ENCODE results near the gene NCOA5.
A peak's percentile ranks its signal among the peaks of the same experiment; 100 is the strongest.

NCOA5 gene

DNA sequence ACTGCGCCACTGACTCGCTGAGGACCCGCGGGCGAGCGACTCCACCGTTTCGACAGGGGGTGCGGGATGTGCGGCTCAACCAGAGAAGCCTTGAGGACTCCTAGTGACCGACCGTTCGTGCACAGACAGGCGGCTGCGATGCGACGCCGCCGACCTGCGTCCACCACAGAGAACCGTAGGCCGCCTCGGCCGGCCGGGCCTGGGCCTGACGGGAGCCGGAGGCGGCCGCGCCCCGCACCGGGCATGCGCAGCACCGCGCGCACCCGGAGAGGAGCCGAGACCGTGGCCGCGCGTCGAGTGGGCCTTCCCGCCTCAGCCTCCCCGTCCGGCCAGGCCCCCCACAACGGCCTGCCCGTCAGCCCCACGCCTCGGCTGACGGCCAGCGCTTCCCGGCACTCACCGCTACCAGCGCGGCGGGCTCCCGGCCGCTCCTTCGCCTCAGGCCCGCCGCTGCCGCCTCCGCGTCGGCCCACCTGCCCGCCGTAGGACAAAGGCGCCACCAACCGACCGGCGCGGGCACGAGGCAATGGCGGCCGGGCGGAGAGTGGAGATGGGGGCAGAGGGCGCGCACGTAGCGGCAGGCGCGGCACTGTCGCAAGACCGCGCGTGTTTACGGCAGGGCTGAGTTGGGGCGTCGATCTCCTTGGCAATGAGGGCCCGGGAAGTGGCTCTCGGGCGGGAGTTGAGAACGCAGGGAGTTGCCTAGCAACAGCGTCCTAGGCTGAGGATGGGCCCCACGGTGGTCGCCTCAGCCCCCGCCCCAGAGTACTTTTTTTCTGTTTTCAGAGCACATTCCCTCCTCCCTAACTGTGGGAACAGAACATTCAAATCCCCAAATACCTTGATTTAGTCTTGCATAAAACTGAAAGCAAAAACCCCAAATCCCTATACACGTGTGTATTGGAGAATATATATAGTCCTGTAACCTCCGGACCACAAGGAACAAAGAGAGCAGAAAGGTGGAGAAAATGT is at the start of gene NCOA5:
TSS of gene NCOA5 (minus strand) at position 546 of the 972 bp plus-strand sequence. CDS start 10,538 bp downstream, outside the sequence.
- DNase-seq (ENCODE audit: low read depth in 2 of 2), result peak; percentile 89 to 91

DNA sequence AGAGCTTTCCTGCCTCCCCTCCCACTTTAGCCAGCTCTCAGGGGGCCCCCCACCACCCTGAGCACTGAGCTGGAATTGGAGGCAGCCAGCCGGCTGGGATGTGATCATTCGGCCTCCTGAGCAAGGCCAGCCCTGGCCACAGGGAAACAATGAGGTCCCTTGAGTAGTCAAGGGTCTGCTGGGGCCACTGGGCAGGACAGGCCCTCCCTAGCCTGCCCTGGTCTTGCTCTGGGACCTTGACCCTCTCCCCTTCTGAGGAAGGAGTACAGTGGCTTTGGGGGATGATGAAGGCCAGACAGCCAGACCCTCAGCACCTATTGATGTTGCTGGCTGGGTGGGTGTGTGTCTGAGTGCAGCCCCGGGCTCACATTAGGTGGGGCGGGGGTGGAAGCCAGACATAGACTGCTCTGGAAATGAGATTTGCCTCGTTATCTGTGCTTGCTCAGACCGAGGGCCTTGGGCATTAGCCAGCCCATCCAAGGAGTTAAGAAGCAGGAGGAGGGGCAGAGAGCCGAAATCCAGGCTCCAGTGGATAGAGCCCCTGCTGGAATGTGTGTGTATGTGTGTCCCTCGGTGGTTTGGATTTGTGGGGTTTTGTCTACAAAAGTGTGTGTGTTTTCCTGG is 49.6 kb upstream of the NCOA5 start:
- no peak for DNase-seq (ENCODE audit: low read depth in 2 of 2)

DNA sequence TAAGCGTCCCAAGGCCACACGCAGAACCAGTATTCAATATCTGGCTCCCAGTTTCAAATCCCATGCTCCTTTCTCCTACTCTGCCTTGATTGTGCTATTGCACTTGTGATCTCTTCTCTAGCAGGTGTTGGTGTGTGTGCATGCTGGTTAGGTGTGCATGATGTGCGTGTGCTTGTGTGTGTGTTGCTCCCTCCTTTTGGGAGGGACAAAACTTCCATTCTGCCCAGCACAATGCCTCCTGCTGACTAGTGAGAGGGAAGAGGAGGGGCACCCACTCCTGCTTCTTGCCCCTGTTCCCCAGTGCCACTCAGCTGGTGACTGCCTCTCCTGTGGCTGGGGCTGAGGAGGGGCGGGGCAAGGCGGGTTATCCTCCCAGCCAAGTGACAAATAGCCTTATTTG is 48.1 kb upstream of the NCOA5 start:
- DNase-seq (ENCODE audit: low read depth in 2 of 2), result no peak

DNA sequence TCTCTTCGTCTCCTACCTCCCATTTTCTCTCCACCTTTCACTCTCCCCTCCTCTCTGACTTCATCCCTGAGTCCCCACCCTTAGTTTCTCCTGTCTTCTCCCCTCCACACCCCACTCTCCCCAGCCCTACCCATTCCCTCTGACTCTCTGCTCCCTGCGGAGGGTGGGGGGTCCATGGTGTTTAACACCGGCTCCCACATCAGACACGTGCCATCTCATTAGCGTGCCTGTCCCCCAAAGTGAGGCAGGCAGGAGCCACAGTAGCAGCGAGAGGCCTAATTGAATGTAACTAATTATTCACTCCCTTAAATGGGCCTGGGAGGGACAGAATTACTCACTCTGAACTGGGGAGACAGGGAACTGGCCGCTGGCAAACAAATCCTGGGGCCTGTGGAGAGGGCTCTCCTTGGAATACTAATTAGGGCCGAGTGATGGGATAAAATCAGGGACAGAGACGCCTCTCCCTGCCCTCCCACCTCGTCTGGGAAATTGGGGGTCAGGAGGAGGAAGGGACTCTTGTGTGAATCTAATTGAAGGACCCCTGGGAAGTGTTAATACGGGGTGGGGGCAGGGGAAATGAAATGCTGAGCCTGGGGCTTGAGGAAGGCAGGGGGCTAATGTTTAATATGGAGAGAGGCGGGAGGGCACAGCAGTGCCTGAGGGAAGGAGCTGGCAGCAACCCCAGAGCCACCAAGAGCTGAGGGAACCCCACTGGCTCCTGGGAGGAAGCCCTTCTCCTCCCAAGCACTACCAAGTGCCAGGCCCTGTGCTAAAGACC is 46.3 kb upstream of the NCOA5 start:
- no peak for DNase-seq (ENCODE audit: low read depth in 2 of 2)

DNA sequence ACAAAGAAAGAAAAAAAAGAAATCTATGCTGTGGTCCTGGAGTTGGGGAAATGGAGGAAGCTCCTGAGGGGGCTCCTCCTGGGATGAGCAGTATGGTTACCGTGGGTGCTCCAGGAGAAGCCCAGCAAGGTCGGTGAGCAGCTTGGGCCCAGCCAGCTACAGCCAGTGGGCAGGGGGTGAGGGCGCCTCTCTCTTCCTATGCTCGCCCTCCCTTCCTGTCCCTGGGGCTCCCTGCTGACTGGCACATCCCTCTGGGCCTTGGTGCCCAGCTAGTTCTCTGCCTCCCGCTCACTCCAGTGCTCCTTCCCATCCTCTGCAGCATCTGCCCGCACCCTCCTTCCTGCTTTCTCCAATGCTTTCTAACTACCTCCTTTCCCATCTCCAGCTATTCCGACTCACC is 45.0 kb upstream of the NCOA5 start:
- DNase-seq (ENCODE audit: low read depth in 2 of 2), result no peak

DNA sequence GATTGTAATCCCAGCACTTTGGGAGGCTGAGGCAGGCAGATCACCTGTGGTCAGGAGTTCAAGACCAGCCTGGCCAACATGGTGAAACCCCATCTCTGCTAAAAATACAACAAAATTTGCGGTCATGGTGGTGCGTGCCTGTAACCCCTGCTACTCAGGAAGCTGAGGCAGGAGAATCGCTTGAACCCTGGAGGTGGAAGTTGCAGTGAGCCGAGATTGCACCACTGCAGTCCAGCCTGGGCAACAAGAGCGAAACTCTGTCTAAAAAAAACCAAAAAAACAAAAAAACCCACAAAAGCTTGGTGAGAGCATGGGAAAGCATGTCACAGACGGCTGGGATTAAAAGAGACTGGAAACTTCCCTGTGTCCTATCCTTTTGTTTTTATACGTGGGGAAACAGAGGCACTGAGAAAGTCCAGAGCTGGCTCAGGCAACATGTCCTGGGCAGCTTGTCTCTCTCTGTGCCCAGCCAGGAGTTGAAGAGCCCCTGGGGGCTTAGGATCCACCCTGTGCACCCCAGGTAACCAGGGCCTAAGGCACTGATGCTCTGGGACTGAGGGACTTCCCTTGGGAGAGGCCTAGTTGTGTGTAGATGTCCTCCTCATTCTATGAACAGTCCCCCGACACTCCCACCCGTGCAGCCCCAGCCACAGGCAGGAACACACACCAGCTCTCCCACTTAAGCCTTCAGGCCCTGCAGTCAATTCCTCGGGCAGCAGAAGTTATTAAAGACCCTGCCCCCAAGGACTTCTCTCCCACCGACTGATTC is 44.3 kb upstream of the NCOA5 start:
- no peak for DNase-seq (ENCODE audit: low read depth in 2 of 2)

DNA sequence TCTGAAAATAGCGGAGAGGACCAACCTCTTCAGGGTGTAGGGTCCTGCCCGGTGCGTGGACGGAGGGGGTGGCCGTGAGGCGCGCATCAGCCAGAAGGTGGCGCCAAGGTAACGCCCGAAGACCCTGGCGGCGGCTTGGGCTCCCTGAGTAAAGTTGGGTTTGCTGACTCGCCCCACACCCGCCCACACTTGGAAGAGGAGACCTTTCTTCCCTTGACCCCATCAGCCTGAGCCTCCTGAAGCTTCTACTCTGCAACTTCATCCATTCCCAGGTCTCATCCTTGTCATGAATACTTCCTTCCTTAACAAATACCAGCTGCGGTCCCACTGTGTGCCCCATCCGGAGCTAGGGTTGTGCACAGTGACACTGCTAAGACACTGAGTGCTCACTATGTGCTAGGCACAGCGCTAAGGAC is 43.0 kb upstream of the NCOA5 start:
- DNase-seq (ENCODE audit: low read depth in 2 of 2), result peak; percentile 14 to 26

DNA sequence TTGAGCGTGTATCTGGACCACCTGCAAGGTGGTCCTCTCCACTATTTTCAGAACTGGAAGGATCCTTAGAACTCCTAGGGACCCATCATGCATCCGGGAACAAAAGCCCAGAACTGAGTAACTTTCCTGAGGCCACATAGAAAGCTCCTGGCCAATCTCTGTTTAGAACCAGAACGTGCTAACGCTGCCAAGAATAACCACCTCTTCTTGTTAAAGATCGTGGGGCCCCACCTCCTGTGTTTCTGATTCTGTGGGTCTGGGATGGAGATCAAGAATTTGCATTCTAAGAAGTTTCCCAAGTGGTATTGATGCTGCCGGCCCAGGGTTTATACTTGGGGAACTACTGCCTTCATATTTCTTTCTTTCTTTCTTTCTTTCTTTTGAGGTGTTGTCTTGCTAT is 41.6 kb upstream of the NCOA5 start:
- no peak for DNase-seq (ENCODE audit: low read depth in 2 of 2)

DNA sequence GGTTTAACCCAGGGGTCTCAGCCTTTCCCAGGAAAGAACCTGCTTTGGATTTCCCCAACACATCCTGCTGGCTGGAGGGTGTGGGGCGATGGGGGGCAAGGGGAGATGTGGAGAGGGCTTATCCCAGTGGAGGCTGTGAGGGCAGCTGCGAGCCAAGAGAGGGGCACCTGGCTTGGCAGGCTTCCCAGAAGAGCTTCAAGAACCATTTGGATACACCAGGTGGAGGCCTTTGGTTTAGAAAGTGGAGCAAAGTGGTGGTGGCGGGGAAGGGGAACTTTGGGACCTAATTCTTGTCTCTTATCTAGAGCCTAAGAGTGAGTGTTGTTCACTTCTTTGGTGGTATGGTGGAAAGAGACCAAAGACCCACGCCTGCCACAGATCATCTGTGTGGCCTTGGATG is 40.8 kb upstream of the NCOA5 start:
- no peak for DNase-seq (ENCODE audit: low read depth in 2 of 2)

DNA sequence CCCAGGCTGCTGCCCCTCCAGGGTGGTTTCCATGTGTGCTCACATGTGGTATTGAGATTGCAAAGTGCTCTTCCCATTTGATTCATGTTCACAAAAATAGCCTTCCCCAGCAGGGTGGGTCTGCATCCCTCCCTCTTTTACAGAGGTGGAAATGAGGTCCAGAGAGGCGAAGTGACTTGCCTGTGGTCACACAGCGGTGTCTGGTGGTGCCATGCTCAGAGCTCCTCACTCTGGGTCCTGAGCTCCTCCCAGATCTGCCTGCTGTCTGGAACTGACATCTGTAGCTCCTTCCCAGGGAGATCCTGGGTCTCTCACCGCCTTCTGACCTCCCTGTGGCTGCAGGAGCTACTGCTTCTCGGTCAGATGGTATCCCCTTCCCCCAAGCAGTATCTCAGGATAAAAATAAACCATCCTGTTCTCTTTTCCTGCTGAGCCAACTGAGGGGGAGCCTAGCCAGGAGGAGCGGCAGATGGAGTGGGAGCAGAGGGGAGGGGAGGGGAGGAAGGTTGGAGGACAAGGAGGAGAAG is 40.3 kb upstream of the NCOA5 start:
- DNase-seq (ENCODE audit: low read depth in 2 of 2), result no peak

DNA sequence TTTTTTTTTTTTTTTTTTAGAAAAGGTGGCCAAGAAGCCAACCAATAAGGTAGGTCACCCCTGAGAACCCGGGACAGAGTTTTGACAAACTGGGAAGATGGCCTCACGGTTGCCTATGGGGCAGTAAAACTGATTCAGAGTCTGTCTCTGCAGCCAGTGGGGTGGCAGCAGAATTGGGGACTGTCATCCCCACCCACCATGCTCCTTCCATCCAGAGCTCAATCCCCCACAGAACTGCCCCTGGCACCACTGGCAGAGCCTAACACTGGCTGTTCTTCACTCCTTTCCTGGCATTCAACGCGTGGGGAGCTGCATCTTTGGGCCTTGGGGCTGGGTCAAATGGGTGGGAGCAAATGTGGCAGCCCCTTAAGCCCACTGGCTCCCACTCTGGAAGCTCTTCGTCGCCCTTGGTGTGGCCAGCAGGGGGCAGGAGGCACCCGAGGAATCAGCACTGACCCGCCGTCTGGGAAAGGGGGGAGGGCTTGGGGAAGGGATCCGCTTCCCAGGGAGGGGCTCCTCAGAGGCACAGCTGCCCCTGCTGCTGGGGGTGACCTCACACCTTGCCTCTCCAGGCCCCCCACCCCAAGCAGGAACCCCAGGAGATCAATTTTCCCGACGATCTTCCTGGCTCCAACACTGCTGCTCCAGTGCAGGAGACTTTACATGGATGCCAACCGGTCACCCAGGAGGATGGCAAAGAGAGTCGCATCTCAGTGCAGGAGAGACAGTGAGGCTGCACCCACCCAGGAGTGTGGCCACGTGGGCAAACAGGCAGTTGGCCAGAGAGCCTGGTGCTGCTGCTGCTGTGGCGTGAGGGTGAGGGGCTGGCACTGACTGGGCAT is 38.8 kb upstream of the NCOA5 start:
- DNase-seq (ENCODE audit: low read depth in 2 of 2), result no peak

DNA sequence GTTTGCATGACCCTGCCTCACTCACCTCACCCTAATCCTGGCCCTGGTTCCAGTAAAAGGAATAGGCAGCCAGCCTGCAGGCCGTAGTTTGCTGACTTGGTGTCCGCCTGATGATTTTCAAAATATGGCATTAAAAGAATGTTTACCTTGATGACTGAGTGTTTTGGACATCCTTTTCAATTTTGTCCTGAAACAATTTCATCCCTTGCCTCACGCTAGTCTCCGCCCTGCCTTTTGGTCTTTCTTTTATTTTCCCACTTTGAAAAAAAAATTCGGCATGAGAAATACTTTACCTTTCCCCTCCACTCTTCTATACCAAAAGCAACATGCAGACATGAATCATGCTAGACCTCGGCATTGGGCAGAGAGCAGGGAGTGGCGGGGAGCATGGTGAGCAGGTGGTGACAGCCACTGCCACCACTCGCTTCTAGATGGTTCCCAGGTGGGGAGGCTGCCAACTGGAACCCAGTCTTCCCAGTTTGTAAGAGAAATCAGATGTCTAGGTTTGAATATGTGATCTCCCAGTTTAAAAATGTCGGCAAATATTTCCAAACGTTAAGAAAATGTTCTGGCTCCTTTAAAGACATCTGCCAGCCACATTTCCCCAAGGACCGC is 37.7 kb upstream of the NCOA5 start:
- no peak for DNase-seq (ENCODE audit: low read depth in 2 of 2)

DNA sequence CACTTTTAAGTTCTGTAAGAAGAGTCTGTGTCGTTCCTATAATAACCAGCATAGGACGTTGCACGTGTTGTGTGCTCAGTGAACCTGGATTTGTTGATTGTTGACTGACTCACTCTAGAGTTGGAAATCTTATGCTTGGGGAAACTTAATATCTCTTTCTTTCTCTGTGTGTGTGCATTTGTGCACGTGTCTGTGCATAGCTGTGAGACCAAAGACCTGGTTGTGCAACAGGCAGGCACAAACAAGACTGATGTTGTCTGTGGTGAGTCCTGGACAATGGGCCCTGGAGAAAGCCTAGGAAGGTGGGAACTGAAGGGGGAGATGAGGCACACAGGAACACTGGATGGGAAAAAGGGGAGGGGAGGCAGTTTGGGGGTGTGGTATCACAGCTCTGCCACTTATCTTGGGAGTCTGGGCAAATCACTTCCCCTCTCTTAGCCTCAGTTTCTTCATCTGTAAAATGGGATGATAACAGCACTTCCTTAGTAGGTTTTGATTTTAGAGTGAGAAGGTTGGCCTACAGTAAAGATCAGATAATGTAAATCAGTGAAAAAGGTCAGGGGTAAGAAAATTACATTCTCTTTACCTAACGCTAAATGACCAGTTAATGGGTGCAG is 36.8 kb upstream of the NCOA5 start:
- no peak for DNase-seq (ENCODE audit: low read depth in 2 of 2)

DNA sequence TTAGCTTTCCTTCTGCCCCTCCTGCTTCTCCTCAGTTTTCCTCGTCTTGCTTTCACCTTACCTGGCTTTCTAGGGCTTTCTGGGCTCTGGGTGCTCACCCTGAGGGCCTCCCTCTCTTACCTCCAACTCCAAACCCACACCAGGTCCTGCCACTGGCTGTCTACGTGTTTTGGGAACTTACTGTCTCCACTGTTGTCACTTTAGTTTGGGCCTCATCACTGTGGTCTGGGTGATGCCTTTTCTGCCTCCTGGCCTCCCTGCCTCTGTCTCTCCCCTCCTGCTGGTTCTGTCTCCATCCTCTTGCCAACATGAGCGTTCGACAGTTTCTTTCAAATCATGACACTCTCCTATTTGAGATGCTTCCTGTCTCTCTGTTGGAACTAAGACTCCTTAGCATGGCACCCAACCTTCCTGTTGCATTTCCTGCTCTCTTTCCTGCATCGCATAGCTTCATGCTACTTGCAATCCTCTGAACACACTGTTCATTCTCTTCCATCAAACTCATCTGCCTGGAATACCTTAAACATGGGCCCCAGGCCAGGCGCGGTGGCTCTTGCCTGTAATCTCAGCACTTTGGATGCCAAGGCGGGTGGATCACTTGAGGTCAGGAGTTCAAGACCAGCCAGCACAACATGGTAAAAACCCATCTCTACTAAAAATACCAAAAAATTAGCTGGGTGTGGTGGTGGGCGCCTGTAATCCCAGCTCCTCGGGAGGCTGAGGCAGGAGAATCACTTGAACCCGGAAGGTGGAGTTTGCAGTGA is 33.9 kb upstream of the NCOA5 start:
- DNase-seq (ENCODE audit: low read depth in 2 of 2), result no peak

DNA sequence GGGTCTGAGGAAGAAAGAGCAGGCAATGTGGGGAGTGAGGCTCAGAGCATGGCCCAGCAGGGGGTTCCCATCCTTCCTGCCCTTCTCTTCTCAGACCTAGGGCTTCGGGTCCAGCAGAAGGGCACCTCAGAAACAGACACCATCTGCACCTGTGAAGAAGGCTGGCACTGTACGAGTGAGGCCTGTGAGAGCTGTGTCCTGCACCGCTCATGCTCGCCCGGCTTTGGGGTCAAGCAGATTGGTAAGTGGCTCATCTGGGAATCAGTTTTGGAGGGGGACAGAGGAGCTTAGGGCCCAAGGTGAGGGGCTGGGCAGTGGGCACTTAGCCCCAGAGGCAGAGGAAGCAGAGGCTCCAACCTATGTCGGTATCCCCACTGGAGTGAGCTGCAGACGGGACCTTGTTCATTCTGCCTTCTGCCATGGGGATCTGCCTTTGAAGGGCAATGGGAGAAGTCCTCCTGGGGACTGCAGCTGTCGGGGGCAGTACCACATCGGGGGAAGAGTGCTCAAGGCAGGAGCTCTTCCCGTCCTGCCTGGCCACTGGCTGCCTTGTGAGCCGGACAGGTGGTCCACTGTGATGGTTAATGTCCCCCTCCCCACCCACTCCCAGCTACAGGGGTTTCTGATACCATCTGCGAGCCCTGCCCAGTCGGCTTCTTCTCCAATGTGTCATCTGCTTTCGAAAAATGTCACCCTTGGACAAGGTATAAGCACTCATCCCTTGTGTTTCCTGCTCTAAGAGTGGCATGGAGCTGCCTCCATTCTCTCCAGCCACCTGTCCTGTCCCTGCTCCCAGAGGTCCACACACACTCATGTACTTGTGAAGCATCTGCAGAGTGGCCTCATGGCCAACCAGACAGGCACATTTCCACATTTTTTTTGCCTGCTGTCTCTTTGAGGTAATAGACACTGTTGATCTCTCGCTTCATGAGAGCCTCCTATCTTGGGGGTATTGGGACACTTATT is 33.0 kb upstream of the NCOA5 start:
- DNase-seq (ENCODE audit: low read depth in 2 of 2), result no peak

DNA sequence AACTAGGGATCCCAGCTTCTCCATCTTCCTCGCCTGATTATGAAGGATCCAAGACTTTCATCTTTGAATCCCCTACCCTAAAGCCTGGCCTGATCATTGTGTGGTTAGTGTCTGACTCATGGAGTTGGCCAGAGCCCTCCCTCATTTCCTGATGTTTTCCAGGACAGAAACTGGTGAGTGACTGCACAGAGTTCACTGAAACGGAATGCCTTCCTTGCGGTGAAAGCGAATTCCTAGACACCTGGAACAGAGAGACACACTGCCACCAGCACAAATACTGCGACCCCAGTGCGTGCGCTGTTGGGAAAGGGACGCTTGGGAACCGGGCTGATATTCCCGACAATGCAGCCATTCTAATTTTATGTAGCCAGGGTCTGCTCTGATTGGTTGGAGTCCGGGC is 32.3 kb upstream of the NCOA5 start:
- DNase-seq (ENCODE audit: low read depth in 2 of 2), result no peak

DNA sequence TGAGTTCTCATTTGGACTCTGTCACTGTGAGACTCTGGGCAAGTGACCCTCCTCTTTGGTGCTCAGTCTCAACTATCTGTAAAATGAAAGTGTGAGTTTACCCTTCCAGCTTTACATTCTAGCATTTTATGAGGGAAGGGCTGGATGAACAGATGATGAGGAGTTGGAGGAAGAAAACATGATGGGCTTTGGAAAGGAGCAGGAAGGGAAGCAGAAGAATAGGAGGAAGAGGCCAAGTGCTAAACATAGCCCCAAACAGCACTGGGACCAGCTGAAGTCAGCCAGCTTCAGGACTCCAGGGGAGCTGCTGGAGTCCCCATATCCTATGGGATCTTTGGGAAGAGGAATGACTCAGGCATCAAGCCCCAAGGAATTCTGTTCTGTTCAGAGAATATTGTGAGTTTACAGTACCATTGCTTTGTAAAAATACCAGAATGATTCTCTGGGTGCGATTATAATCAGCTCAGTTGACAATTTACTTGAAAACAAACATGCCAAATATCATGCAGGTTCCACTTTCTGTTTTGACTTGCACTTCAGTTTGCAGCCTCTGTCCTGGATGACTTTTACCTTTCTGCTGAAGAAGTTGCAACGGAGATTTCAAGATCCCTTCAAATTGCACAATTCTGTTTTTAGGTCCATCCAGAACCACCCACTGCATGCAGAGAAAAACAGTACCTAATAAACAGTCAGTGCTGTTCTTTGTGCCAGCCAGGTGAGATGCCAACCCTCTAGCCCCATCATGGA is 31.6 kb upstream of the NCOA5 start:
- DNase-seq (ENCODE audit: low read depth in 2 of 2), result no peak
